Left cardiac atrium (tissue), 4 donors: Measurements from ENCODE around the gene LPO. TPM values are rescaled to one million over a fixed set of nuclear protein-coding genes. Genes with fewer than 3 reads are reported as not detected.

Experiments used
- ATAC-seq, 2 donors: fragments of 200-7000 bp; cut with Tn5 transposase; one replicate each; pipeline ENCODE4 v1.9.1; 2020; ENCODE audit warnings: mild to moderate bottlenecking in 2 of 2, moderate library complexity in 2 of 2
- DNase-seq: peaks from one replicate; pipeline ENCODE4 v3.0.0-alpha.2; 2020
- intact Hi-C, 2 donors: fragments of 100-400 bp; cut with DNase I; formaldehyde crosslinking; loops; one replicate each; pipeline versions ENCODE4 v1.14.1 to v1.15.1; 2022 to 2023
- long read RNA-seq: library from polyadenylated mRNA; unstranded; transcript quantifications from one replicate; pipeline ENCODE4 v2.0.0, GENCODE V29; 2021
- total RNA-seq, 2 donors: library from RNA; stranded (reverse); fragmentation: NEBNext Ultra II Directional; extraction: Animal tissue kit (Norgen Biotek cat#: 25700); gene quantifications; one replicate each; pipeline ENCODE4 v1.2.1, GENCODE V29; 2021
- donor health status: DM: no; HTN: yes; CAD: no.
- donor health status: DM: no; HTN: yes; CAD: no; lungs with severe emphysema.
- donor health status: DM: yes; HTN: yes; CAD: no.
- donor health status: Dilated cardiomyopathy.

LPO gene
- not detected for total RNA-seq
- long read RNA-seq = 0 reads

- DNase-seq (no peak), ATAC-seq (no peak)
- intact Hi-C loops = no loop called here
Observed at GRCh38 chr17:58238147-58238634, at the start of gene LPO. Gene LPO, plus strand, starts transcription at chr17:58238584. Its CDS starts 4,396 bp downstream, at chr17:58242980.

GRCh38 chr17:58189436-58190146, 48.8 kb upstream of the LPO start:
- intact Hi-C loops = no loop called here
- peak; percentile 56 to 77 for ATAC-seq
- peak; percentile 62 for DNase-seq

GRCh38 chr17:58191241-58191896, 47.0 kb upstream of the LPO start:
- intact Hi-C loops = no loop called here

GRCh38 chr17:58192612-58193011, 45.8 kb upstream of the LPO start, which contains the start of gene EPX:
Gene EPX, plus strand, starts transcription at chr17:58192726. Its CDS starts 121 bp downstream, at chr17:58192847.
- intact Hi-C loops = no loop called here
- ATAC-seq = no peak
- no peak for DNase-seq

More at GRCh38 chr17:58191241-58191896, 47.0 kb upstream of the LPO start:
- DNase-seq (no peak), ATAC-seq (no peak)

- intact Hi-C loops = no loop called here
- no peak for DNase-seq
- no peak for ATAC-seq
Observed at GRCh38 chr17:58193641-58194255, 44.6 kb upstream of the LPO start.

GRCh38 chr17:58195518-58196123, 42.8 kb upstream of the LPO start:
- intact Hi-C loops = no loop called here
- ATAC-seq = no peak
- DNase-seq = no peak

- intact Hi-C loops = no loop called here
- DNase-seq (no peak), ATAC-seq (no peak)
Observed at GRCh38 chr17:58196610-58197009, 41.8 kb upstream of the LPO start.

GRCh38 chr17:58200024-58200633, 38.3 kb upstream of the LPO start:
- DNase-seq = peak; percentile 46
- intact Hi-C loops = no loop called here
- peak; percentile 47 to 64 for ATAC-seq

- ATAC-seq = no peak
- intact Hi-C loops = no loop called here
- no peak for DNase-seq
Observed at GRCh38 chr17:58202859-58203258, 35.5 kb upstream of the LPO start.

- intact Hi-C loops = no loop called here
- ATAC-seq (no peak), DNase-seq (no peak)
Observed at GRCh38 chr17:58204796-58205195, 33.6 kb upstream of the LPO start.

- intact Hi-C loops = no loop called here
- no peak for ATAC-seq
- no peak for DNase-seq
Observed at GRCh38 chr17:58205936-58206335, 32.4 kb upstream of the LPO start.

- intact Hi-C loops = no loop called here
- no peak for ATAC-seq
- DNase-seq = no peak
Observed at GRCh38 chr17:58207451-58207850, 30.9 kb upstream of the LPO start.

- intact Hi-C loops = no loop called here
Observed at GRCh38 chr17:58208344-58208743, 30.0 kb upstream of the LPO start.

GRCh38 chr17:58210922-58211321, 27.5 kb upstream of the LPO start:
- ATAC-seq (no peak), DNase-seq (no peak)
- intact Hi-C loops = no loop called here

More at GRCh38 chr17:58208344-58208743, 30.0 kb upstream of the LPO start:
- no peak for DNase-seq
- ATAC-seq = no peak

GRCh38 chr17:58215685-58216084, 22.7 kb upstream of the LPO start:
- ATAC-seq = no peak

GRCh38 chr17:58217766-58218165, 20.6 kb upstream of the LPO start:
- DNase-seq = no peak
- intact Hi-C loops = no loop called here

More at GRCh38 chr17:58215685-58216084, 22.7 kb upstream of the LPO start:
- no peak for DNase-seq
- intact Hi-C loops = no loop called here

GRCh38 chr17:58219007-58219788, 19.2 kb upstream of the LPO start, which contains the start of gene MKS1:
Gene MKS1, minus strand, starts transcription at chr17:58219255. Its CDS starts 25 bp downstream, at chr17:58219230.
- intact Hi-C loops = no loop called here
- ATAC-seq (peak; percentile 100), DNase-seq (peak; percentile 97)

More at GRCh38 chr17:58217766-58218165, 20.6 kb upstream of the LPO start:
- ATAC-seq = no peak

GRCh38 chr17:58219789-58220183, 18.6 kb upstream of the LPO start:
- ATAC-seq (no peak), DNase-seq (no peak)
- intact Hi-C loops = no loop called here
